ENCODE measurements around the gene CHRDL2. TPM values are rescaled to one million over a fixed set of nuclear protein-coding genes. Genes with fewer than 3 reads are reported as not detected.
A peak's percentile ranks its signal among the peaks of the same experiment; 100 is the strongest.

Gene CHRDL2
- total and polyA plus RNA-seq, 2 donors (not counting 1 experiment from before 2014, with no cell fraction given), result not detected

DNA sequence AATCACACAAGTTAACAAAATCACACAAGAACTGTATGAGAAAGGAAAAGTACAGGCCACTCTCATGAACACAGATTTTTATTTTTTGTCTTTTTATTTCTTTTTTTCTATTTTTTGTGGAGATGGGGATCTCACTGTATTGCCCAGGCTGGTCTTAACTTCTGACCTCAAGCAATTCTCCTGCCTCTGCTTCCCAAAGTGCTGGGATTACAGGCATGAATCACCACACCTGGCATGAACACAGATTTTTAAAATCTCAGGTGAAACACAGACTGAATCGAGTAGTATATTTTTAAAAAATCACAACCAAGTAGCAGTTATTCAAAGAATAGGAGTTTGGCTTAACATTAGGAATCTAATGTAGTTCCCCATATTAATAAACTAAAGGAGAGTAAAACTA is 35.7 kb upstream of the CHRDL2 start:
- Histone ChIP-seq H3K9ac (ENCODE audit: insufficient read depth, low read length) (no peak overlapping the region), H2AFZ (ENCODE audit: low read length) (no peak overlapping the region), H3K9me3 (ENCODE audit: control insufficient read depth, insufficient read depth, low read depth, low read length) (no peaks in the 10 kb centered on the region), H3K79me2 (ENCODE audit: control insufficient read depth, insufficient read depth, low read length) (peaks cover 48% of the 10 kb centered on the region), H3K27me3 (ENCODE audit: control insufficient read depth, insufficient read depth, low read length) (no peaks in the 10 kb centered on the region), H3K27ac (ENCODE audit: insufficient read depth, low read length) (no peak overlapping the region), H3K4me3 (replicated peaks in 1 of 4; ENCODE audit: control extremely low read depth in 1 of 4, insufficient read depth in 1 of 4, low read depth in 3 of 4, low read length in 4 of 4) (no peak overlapping the region), H3K4me2 (ENCODE audit: extremely low read depth, insufficient read depth, low read length) (no peak overlapping the region), H4K20me1 (ENCODE audit: control insufficient read depth, extremely low read depth, insufficient read depth, low read length) (no peaks in the 10 kb centered on the region), H3K4me1 (ENCODE audit: control insufficient read depth, extremely low read depth, insufficient read depth, low read length) (no peaks in the 10 kb centered on the region), H3K36me3 (ENCODE audit: control insufficient read depth, insufficient read depth, low read length) (no peaks in the 10 kb centered on the region)
- DNase-seq (ENCODE audit: low read depth in 2 of 2), result no peak
- TF ChIP-seq, protein P1, sequence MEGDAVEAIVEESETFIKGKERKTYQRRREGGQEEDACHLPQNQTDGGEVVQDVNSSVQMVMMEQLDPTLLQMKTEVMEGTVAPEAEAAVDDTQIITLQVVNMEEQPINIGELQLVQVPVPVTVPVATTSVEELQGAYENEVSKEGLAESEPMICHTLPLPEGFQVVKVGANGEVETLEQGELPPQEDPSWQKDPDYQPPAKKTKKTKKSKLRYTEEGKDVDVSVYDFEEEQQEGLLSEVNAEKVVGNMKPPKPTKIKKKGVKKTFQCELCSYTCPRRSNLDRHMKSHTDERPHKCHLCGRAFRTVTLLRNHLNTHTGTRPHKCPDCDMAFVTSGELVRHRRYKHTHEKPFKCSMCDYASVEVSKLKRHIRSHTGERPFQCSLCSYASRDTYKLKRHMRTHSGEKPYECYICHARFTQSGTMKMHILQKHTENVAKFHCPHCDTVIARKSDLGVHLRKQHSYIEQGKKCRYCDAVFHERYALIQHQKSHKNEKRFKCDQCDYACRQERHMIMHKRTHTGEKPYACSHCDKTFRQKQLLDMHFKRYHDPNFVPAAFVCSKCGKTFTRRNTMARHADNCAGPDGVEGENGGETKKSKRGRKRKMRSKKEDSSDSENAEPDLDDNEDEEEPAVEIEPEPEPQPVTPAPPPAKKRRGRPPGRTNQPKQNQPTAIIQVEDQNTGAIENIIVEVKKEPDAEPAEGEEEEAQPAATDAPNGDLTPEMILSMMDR (conservative IDR thresholded peaks at IDR 0.05 in 1 of 2, IDR thresholded peaks at IDR 0.05 in 1 of 2; ENCODE audit: low read depth in 1 of 2, low read length in 2 of 2), result no peak
- no peak for TF ChIP-seq EZH2 (IDR thresholded peaks at IDR 0.05; ENCODE audit: low read length, missing control alignments)

DNA sequence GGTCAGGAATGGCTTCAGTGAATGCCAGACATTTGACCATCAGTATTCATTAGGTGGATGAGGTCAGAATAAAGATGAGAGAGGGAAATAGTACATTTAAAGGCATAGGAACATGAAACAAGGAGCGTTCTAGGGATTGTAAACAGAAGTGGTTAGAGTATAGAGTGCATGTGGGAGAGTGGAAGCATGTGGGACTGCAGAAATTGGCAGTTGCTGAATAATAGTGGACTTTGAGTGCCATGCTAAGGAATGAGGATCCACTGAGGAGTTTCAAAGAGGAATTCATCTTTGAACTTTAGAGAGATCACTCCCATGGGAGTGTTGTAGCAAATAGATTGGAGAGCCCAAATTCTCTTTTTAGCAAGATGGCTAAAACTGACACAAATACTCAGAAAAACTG is 25.3 kb upstream of the CHRDL2 start:
- H3K4me3 ChIP-seq (replicated peaks in 1 of 4; ENCODE audit: control extremely low read depth in 1 of 4, insufficient read depth in 1 of 4, low read depth in 3 of 4, low read length in 4 of 4), result no peak overlapping the region
- H3K4me2 ChIP-seq (ENCODE audit: extremely low read depth, insufficient read depth, low read length), result no peak overlapping the region
- H3K9me3 ChIP-seq (ENCODE audit: control insufficient read depth, insufficient read depth, low read depth, low read length), result no peaks in the 10 kb centered on the region
- H3K9ac ChIP-seq (ENCODE audit: insufficient read depth, low read length), result no peak overlapping the region
- H3K36me3 ChIP-seq (ENCODE audit: control insufficient read depth, insufficient read depth, low read length), result no peaks in the 10 kb centered on the region
- TF ChIP-seq, protein P1 (conservative IDR thresholded peaks at IDR 0.05 in 1 of 2, IDR thresholded peaks at IDR 0.05 in 1 of 2; ENCODE audit: low read depth in 1 of 2, low read length in 2 of 2), result no peak
- TF ChIP-seq EZH2 (IDR thresholded peaks at IDR 0.05; ENCODE audit: low read length, missing control alignments), result no peak
- no peaks in the 10 kb centered on the region for H3K27me3 ChIP-seq (ENCODE audit: control insufficient read depth, insufficient read depth, low read length)
- peaks cover 45% of the 10 kb centered on the region for H3K79me2 ChIP-seq (ENCODE audit: control insufficient read depth, insufficient read depth, low read length)
- no peak for DNase-seq (ENCODE audit: low read depth in 2 of 2)
- no peaks in the 10 kb centered on the region for H4K20me1 ChIP-seq (ENCODE audit: control insufficient read depth, extremely low read depth, insufficient read depth, low read length)
- peaks cover 23% of the 10 kb centered on the region for H3K4me1 ChIP-seq (ENCODE audit: control insufficient read depth, extremely low read depth, insufficient read depth, low read length)
- H2AFZ ChIP-seq (ENCODE audit: low read length), result no peak overlapping the region
- no peak overlapping the region for H3K27ac ChIP-seq (ENCODE audit: insufficient read depth, low read length)

DNA sequence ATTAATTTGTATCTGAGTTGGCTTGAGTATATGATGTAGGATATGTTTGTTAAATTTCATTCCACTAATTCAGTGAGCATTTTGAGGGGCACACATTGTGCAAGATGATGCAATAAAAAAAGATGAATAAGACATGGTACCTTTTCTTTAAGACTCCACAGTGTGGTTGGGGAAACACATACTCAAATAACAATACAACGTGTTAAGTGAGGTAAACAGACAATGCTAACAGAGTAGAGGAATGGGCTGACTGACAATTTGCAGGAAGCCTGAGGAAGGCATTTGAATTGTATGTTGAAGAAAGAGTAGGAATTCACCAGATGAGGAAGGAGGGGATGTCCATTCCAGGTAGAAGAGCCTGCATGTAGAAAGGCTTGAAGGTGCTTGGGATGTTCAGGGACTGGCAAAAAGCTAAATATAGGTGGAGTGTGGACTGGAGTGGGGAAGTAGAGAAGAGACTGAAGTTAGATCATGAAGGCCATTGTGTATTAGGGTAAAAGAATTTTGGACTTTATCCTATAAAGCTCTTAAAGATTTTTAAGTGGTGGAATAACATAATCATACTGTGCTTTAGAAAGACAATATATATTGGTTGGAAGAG is 24.3 kb upstream of the CHRDL2 start:
- TF ChIP-seq EZH2 (IDR thresholded peaks at IDR 0.05; ENCODE audit: low read length, missing control alignments), result no peak
- TF ChIP-seq, protein P1 (conservative IDR thresholded peaks at IDR 0.05 in 1 of 2, IDR thresholded peaks at IDR 0.05 in 1 of 2; ENCODE audit: low read depth in 1 of 2, low read length in 2 of 2), result no peak
- no peaks in the 10 kb centered on the region for H3K27me3 ChIP-seq (ENCODE audit: control insufficient read depth, insufficient read depth, low read length)
- H3K9me3 ChIP-seq (ENCODE audit: control insufficient read depth, insufficient read depth, low read depth, low read length), result no peaks in the 10 kb centered on the region
- peaks cover 56% of the 10 kb centered on the region for H3K79me2 ChIP-seq (ENCODE audit: control insufficient read depth, insufficient read depth, low read length)
- no peak overlapping the region for H2AFZ ChIP-seq (ENCODE audit: low read length)
- peak overlapping the region; percentile 78 for H3K27ac ChIP-seq (ENCODE audit: insufficient read depth, low read length)
- peak overlapping the region; percentile 13 for H3K9ac ChIP-seq (ENCODE audit: insufficient read depth, low read length)
- peak in 1 of 2 donors; percentile 29 for DNase-seq (ENCODE audit: low read depth in 2 of 2)
- peaks cover 23% of the 10 kb centered on the region for H3K4me1 ChIP-seq (ENCODE audit: control insufficient read depth, extremely low read depth, insufficient read depth, low read length)
- peak overlapping the region in 2 of 4 experiments; percentile 0 to 5 for H3K4me3 ChIP-seq (replicated peaks in 1 of 4; ENCODE audit: control extremely low read depth in 1 of 4, insufficient read depth in 1 of 4, low read depth in 3 of 4, low read length in 4 of 4)
- H3K4me2 ChIP-seq (ENCODE audit: extremely low read depth, insufficient read depth, low read length), result peak overlapping the region; percentile 59
- H3K36me3 ChIP-seq (ENCODE audit: control insufficient read depth, insufficient read depth, low read length), result no peaks in the 10 kb centered on the region
- no peaks in the 10 kb centered on the region for H4K20me1 ChIP-seq (ENCODE audit: control insufficient read depth, extremely low read depth, insufficient read depth, low read length)
